HG03135 (cell line): Measurements from ENCODE around the gene B3GALNT2.
"Not testable (repeated sequence)": the region's sequence is repeated elsewhere in the genome, so short reads cannot be mapped to it uniquely, and the experiment has no call there.

Experiments
- ATAC-seq: cut with Tn5 transposase; IDR thresholded peaks from one replicate; pipeline ENCODE4 v1.9.1; 2021; ENCODE audit warnings: mild to moderate bottlenecking, moderate library complexity; ENCODE audit not compliant: unreplicated experiment

The B3GALNT2 gene

DNA sequence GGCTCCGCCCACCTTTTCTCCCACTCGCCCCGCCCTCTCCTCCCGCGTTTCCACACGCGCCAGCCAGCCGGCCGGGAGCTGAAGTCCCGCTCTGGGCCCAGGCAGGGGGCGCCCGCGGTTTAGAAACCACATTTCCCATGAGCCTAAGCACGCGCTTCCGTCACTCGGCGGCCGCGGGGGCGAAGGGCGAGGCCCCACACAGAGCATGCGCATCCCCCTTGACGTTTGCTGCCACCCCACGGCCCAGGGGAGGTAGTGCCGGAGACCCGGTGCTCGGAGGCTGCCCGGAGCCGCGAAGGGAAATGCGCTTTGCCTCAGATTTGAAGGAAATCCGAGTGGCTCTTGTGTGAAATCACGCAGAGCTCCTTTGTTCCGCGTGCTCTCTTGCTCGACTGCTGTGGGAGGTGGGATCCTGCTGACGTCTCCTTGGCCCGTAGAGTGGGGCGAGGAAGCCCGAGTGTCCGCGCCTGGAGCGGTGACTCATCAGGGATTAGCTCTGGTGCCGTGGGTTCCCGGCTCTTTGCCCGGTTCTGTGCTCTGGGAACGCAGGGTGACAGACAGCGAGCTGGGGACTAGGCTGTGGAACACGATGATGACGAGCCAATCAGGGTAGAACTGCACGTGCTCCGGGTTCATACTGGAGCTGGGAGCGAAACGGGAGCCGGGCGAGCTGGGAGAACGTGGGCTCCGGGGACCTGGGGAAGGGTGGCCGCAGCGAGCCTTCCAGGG is 406 bp upstream of the B3GALNT2 start:
- ATAC-seq: peak; percentile 68

DNA sequence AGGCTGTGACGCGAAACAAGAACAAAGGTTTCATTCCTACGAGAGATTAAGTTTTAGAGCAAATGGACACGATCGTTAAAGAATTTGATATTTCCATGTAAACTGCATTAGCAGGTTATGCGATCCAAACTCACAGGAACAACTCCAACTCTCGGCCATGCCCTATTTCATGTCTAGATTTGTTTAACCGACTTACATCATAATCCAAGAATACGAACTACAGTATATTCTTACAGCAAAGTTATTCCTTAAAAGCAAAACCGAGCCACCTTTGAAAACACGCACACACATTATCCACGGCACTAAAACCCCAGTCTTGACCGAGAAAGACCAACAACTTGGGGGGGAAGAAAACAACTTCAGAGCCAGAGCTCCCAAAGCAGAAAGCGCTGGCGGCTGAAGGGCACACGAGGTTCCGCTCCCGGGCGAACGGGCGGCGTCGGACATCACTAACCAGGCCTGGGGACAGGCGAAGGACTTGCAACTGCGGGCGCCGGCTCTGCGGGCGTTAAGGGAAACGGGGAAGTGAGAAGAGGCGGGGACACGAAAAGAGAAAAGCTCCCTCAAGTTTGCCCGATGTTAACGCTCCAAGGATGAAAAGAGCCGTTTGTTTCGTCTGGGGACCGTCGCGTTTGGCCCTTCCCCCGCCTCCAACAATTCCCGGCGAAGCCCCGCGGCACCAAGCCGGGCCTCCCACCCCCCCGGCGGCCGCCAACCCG is 690 bp downstream of the B3GALNT2 start:
- peak; percentile 16 for ATAC-seq

DNA sequence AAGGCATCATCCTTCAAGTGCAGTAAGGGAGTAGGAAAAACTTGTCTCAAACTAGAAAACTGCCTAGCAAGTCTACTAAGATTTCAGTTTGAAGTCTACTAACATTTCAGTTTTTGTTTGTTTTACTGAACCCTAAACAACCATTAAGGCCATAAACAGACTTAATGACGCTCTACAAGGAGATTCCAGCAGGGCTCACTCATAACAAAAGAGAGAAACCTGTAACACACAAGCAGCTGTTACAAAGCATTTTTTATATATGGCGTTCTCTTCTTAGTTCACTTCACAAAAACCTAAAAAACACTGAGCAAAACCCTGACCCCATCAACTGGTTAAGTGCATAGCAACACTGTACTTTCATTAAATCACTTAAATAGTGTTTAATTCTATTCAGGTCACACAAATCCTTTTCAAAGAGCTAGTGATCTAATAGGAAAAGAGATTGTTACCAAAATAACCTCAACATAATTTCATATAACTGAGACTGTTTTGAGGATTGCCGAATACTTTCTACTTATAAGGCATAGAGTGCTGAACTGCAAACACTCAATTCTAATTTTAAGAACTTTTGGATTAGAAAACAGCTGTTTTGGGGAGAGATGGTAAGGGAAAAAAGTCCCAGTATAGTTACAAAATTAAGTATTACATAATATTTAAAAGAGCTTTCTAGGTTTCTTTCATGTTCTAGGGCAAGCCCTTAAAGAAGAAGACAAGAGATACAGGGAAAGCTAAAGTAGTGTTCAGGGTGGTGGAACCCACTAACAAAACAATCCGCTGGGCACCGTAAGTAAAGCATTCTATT is 1.4 kb downstream of the B3GALNT2 start:
- ATAC-seq: no peak

DNA sequence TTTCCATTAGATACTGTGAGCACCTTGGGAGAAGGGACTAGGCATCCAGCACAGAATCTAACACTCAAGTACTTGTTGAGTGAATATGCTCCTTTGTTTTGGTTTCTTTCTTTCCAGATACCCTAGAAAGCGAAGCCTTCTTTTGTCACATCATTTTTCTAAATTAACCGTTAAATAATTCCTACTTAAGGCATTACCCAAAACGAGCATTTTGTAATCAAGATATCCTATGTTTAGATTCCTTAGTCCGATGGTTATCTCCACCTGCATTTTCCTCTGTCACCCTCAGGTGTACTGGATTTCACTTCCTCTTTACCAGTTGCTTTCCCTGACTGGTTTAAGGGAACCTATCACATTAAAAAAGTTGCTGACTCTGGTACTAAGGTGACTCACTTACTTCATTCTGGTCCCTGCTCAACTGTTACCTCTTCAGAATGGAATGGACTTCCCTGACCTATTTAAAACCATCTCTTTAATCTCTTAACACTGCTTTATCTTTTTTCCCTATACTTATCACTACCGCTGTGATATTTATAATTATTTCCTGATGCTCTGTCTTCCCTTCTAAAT is 3.2 kb downstream of the B3GALNT2 start:
- ATAC-seq: no peak

DNA sequence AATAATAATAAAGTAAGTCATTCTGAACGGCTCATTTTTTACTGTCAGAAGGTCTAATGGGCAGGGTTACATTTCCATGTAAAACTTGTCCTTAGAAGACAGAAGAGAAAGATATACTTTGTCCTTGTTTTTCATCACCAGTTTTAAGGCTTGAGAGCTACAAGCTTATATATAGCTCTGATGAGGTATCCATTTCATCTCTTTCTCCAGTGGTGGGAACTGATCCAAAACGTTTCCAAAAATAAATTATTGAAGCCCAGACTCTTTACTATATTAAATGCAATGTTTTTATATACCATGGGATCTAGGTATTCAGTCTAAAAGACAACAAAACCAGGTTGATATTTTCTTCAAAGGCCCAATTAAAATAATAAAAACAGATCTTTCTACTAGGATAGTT is 8.7 kb downstream of the B3GALNT2 start:
- no peak for ATAC-seq

DNA sequence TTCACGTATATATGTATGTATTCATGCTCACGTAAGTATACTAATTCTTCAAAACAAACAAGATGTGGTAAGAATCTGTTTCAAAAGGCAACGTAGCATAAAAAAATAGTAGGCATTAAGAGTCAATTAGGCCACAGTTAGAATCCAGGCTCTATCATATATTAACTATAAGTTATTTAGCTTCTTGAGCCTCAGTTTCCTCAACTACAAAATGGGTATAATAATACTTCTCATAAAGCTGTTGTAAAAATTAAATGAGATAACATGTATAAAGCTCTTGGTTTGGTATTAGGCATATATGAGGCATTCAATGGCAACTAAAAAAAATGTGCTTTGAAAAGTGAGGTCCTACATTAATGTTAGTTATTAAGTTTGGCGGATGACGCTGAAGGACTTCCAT is 9.2 kb downstream of the B3GALNT2 start:
- ATAC-seq: no peak

DNA sequence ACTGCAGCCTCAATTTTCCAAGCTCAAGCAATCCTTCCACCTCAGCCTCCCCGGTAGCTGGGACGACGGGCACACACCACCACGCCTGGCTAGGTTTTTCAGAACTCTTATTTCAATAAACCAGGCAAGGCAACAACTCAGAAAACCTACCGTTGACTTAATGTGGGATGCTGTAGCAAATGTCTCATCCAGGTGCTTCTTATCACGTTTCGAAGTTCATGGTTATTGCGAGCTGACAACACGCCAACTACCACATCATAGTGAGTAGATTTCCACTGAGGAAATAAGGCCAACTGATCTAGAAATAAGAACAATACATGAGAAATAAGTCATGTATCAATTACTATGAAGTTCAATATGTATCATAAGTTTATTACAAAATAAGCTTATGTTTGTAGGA is 9.7 kb downstream of the B3GALNT2 start:
- ATAC-seq: no peak

DNA sequence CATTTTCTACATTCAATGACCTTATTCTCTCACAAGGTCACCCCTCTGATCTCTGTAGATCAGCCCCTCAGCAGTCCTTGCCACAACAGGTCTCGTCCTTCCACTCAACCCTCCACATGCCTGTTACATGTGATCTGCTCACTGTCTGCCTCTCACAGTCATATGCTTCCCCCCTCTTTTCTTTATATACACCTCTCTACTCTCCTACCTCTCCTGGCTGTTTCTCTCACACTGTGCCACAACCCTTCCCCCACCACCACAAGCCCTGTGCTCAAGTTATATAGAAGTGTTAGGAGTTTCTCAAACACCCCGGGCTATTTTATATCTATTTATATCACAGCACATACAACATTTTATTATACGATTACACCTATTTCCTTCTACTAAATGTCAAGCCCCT is 12.6 kb downstream of the B3GALNT2 start:
- no peak for ATAC-seq

DNA sequence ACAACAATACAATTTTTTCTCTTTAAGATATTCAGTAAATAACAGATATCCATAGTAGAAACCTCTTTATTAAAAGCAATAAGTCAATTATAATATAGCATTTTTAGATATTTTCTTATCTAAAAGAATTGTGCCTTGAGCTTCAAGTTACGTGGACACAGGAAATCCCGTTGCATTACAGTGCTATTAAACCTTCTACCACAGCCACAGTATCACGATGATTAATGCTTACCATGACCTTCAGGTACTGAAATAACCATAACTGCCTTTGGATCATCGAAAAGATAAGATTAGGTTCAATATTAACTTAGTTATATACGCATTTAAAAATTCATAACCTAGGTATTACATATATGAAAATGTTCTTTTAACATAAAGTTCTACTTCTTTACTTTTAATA is 17.9 kb downstream of the B3GALNT2 start:
- no peak for ATAC-seq

DNA sequence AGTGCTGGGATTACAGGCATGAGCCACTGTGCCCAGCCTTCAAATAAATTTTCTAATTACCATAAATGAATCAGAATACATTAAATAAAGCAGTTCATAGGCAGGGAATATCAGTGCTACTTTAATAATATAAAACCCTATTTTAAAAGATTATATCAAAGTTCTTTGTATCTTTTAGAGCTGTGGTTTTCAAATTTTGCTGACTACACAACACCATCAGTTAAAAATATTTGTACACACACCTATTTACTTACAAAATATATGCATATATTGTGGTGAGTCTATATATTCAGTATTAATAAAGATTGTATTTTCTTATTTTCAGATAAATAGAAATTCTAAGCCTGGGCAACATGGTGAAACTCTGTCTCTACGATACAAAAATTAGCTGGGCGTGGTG is 18.7 kb downstream of the B3GALNT2 start:
- ATAC-seq: no peak

DNA sequence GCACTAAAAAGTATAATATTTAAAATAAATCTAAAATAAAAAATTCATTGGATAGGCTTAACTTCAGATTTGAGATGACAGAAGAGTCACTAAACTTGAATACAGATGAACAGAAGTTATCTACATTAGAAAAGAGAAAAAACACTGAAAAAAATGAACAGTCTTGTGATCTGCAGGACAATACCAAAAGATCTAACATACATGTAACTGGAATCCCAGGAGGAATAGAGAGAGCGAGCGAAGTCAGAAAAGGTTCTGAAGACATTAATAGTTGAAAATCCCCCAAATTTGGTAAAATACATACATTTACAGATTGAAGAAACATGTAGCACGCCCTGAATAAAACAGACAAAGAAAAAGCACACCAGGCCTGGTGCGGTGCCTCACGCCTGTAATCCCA is 21.2 kb downstream of the B3GALNT2 start:
- no peak for ATAC-seq

DNA sequence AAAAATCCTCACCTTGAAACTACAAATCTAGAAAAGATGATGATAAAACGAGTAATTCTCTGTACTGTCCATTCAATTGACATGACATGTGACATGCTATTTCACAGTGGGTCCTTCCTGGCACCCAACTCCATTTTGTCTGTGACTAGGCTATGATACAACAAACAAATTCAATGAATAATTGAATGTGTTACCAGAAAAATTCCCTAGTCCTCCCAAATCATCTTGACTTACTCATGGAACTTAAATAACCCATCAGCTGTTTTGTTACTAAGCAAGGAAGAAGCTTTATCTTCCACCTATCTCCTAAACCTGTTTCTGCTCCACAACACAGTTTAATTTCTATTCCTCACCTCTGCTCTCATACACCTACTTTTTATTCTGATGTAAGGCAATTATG is 30.4 kb downstream of the B3GALNT2 start:
- ATAC-seq: no peak

DNA sequence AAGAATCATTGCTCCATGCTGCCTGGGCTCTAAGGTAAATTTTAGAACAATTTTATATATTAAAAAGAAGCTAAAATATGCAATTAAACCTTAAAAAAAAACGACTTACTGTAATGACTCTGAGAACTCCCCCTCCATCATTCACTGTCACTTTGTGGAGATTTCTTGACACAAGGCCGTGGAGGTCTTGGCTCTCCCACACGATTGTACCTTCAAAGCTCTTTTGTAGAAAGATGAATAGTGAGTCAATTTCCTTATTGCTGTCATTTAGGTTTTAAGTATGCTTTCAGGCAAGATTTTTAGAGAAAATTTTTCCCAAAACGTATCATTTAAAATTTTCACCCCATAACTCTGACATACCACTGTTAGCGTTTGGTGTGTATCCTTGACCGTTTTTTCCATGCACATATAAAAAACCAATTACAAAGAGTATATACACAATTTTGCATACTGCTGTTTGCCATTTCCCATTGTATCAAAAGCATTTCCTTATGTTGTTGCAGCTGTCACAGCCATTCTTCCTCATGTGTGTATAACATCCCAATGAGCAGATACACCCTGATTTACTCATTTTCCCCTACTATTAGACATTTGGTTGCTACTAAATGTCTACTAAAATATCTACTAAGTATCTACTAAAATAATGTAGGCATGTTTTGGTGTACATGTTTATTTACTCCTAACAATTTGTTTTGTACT is 33.4 kb downstream of the B3GALNT2 start:
- ATAC-seq: no peak

DNA sequence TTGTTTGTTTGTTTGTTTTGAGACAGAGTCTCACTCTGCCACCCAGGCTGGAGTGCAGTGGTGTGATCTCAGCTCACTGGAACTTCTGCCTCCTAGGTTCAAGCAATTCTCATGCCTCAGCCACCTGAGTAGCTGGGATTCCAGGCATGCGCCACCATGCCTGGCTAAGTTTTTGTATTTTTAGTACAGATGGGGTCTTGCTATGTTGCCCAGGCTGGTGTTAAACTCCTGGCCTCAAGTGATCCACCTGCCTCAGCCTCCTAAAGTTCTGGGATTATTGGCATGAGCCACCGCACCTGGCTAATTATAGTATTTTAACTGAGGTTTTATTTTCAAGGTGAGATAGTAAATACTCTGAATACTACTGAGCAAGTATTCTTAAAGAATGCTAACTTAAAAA is 34.4 kb downstream of the B3GALNT2 start:
- not testable (repeated sequence) for ATAC-seq

DNA sequence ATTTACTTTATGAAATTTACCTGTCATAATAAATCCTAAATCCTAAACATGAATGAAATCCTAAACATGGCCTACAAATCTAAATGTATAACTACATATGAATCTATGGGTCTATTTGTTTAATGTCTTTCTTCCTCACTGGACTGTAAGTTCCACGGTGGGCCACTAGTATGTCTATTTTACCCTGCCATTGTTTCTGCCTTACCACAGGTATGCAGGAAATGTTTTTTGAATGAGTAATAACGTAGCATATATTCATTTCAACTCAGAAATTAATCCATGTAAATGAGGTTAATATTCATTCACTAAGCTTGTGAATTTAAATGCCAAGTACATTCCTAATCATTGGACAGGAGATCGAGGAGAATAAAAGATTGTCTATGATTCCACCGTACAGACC is 35.3 kb downstream of the B3GALNT2 start:
- no peak for ATAC-seq

DNA sequence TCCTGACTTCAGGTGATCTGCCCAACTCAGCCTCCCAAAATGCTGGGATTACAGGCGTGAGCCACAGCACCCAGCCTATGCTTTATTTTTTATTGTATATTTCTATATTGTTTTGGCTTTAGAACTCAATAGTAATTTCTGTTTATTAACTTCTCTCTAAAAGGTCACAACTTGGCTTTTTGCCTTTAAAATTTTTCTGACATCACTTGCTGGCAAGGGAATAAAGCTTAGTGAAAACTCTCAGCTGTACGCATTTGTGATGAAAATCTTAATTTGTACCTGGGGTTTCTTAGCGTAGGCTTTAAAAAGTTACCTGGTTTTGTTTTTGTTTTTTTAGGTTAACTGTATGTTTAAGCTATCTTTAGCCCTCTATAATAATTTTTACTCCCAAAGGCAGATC is 36.2 kb downstream of the B3GALNT2 start:
- no peak for ATAC-seq

DNA sequence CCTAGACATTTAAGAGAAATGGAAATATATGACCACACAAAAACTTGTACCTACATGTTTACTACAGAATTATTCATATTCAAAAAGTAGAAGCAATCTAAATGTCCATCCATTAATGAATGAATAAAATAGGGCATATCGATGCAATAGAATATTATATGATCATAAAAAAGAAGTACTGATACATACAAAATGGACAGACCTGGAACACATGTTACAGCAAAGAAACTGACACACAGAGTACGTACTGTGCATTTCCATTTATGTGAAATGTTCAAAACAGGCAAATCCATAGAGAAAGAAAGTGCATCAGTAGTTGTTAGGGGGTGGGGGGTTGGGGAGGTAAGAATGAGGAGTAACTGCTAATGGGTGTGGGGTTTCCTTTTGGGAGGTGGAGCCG is 39.2 kb downstream of the B3GALNT2 start:
- no peak for ATAC-seq

DNA sequence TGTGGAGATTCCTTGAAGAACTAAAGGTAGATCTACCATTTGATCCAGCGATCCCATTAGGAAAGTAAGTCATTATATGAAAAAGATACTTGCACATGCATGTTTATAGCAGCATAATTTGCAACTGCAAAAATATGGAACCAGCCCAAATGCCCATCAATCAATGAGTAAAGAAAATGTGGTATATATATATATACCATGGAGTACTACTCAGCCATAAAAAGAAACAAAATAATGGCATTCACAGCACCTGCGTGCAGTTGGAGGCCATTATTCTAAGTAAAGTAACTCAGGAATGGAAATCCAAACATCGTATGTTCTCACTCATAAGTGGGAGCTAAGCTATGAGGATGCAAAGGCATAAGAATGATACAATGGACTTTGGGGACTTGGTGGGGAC is 41.4 kb downstream of the B3GALNT2 start:
- not testable (repeated sequence) for ATAC-seq

DNA sequence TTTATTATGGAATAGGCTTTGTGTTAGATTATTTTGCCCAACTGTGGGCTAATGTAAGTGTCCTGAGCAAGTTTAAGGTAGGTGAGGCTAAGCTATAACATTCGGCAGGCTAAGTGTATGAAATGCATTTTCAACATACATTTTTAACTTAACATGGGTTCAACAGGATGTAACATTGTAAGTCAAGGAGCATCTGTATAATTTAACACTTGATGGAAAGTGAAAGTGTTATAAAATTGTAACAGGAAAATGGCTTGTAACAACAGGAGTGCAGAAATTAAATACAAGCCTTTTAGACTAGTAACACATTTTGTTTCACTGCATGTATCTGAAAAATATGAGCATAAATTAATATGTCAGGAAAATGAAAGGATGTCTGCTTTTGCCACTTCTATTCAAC is 42.3 kb downstream of the B3GALNT2 start:
- ATAC-seq: no peak

DNA sequence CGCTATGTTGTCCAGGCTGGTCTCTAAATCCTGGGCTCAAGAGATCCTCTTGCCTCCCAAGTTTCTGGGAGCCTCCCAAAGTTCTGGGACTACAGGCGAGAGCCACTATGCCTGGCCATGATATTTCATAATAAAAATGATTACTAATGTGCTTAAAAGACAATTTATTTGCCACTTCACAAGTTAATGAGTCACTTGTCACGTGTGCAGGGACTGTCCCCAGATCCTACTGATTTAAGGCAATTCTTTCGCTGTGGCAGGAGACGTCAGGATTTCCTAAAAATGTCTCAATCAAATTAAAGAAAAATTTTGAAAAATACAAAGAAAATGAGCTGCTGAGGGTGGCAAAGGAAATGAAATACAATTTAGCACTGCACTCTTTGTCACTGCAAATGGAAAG is 43.5 kb downstream of the B3GALNT2 start:
- ATAC-seq: no peak

DNA sequence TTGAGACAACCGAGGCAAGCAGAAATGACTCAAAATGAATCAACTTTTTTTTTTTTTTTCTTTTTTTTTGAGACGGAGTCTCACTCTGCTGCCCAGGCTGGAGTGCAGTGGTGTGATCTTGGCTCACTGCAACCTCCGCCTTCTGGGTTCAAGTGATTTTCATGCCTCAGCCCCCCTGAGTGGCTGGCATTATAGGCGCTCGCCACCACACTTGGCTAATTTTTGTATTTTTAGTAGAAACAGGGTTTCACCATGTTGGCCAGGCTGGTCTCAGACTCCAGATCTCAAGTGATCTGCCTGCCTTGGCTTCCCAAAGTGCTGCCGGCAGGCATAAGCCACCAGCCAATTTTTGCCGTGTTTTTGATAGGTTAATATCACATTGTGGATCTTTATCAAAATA is 46.4 kb downstream of the B3GALNT2 start:
- ATAC-seq: not testable (repeated sequence)
